GOT3 (cell line): ENCODE measurements around the gene EEF1B2.
"Not testable (repeated sequence)": the region's sequence is repeated elsewhere in the genome, so short reads cannot be mapped to it uniquely, and the experiment has no call there.

Experiments
- DNase-seq: peaks from one replicate; lab custom pipeline; 2025; ENCODE audit warnings: mixed read lengths; lab: John Stamatoyannopoulos, UW

The EEF1B2 gene

DNA sequence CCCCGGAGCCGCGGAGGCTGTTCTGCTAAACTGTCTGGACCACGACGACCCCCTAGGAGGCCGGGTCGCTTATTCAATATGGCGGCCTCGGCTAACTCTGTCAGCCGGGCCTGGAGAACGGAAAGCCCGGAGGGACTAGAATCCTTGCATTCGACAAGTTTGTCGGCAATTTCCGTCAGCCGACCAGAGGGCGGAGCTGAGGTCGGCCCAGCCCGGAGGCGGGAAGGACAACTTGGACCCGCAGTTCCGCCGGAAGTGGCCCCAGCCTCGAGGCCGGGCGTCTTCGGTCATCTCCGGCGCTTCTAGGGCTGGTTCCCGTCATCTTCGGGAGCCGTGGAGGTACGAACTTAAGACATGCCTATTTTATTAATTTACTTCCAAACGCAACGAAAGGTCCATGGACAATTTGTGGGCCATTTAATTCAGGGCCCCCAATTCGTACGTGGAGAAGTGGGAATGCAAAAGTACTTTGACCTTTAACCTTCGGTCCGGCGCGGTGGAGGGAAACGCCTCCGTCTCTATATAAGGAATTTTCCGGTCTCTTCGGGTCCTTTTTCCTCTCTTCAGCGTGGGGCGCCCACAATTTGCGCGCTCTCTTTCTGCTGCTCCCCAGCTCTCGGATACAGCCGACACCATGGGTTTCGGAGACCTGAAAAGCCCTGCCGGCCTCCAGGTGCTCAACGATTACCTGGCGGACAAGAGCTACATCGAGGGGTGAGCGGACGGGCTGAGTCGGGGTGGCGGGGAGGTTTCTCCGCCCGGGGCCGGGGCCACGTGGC, at the start of gene EEF1B2, which contains the start of gene NDUFS1:
Gene EEF1B2, plus strand, starts transcription at position 550 of the 779 bp plus-strand sequence. Its CDS starts 85 bp downstream, at position 635.
Gene NDUFS1, minus strand, starts transcription at position 99 of the 779 bp plus-strand sequence. CDS start 5,766 bp downstream, outside the sequence.
- peak; percentile 87 for DNase-seq

DNA sequence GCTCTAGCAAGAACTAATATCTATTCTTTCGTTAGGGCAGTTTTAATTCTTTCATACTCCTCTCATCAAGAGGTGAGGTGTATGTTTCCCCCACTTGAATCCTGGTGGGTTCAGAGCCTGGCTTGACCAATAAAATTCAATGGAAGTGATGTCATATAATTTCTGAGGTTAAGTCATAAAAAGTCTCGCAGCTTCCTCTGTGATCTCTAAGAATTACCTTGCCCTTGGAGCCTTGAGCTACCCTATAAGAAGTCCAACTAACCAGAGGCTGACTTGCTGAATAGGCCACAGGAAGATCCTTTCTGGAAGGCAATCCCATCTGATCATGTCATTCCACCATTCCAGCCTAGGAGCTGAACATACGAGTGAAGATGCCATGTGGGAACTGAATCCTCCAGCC, 47.6 kb upstream of the EEF1B2 start:
- no peak for DNase-seq

DNA sequence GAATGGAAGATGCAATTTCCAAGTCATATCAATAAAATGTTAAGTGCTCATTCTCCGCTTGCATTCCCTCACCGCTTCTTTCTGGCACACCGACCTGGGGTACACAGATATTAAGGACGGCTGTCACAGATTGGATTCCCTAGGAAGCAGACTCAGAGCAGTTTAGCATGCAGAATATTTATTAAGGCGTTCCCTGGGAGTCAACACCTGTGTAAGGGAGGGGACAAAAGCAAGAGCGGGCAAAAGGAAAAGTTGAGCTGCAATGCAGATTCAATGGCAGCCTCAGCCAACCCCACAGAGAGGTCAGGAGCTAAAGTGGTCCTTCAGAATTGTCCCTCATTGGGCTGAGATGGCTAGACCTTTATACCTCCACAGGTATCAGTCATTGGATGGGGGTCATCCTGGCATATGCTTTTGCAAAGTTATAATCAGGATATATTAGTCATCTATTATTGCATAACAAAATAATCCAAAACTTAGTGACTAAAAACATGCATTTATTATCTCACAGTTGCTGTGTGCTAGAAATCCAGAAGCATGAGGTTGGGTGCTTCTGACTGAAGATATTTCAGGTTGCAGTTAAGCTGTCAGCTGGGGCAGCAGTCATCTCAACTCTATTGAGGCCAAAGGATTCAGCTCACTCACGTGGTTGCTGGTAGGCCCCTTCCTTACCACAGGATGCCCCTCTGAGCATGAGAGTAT, 46.7 kb upstream of the EEF1B2 start:
- DNase-seq: no peak

GRCh38 chr2:206115026-206115578, 44.6 kb upstream of the EEF1B2 start:
- DNase-seq: no peak

DNA sequence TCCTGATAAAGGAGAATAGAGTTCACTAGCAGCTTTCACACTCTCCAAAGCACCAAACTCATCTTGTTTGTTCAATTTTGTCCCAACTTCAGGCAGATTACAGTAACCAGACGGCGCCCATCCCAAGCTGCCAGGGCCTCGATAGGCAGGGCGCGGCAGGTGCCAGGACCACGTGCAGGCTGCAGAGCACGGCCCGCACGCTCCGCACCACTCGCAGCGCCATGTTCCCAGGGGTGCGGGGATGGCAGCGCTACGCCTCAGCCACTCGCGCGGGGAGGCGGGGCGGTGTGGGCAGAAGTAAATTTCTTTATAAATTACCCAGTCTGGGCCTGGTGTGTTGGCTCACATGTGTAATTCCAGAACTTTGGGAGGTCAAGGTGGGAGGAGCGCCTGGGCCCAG, 43.4 kb upstream of the EEF1B2 start:
- no peak for DNase-seq

DNA sequence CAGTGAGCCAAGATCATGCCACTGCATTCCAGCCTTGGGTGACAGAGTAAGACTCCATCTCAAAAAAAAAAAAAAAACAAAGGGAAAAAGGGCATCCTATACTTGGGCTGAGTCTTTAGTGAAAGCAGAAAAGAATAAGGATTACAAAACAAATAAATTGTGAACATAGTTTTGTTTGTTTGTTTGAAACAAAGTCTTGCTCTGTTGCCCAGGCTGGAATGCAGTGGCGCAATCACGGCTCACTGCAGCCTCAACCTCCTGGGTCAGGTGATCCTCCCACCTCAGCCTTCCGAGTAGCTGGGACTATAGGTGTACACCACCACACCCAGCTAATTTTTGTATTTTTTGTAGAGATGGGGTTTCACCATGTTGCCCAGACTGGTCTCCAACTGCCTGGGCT, 37.1 kb upstream of the EEF1B2 start:
- not testable (repeated sequence) for DNase-seq

GRCh38 chr2:206125901-206126300, 33.8 kb upstream of the EEF1B2 start:
- DNase-seq: no peak

DNA sequence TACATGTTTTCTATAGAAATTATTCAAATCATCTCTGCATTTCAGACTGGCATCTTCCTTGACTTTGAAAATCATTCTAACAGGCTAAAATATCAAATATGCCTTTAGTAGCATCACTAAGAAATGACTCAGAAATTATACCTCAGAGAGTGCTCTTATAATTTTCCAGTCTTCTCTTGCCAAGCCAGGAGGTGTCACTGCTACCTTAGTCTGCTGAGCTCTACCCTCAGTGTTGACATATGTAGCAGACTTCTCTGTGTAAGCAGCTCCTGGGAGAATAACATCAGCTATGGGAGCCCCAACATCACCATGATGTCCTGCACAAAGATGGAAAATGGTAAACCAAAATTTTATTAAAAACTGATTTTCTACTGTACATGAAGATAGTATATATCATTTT, 32.0 kb upstream of the EEF1B2 start:
- no peak for DNase-seq

GRCh38 chr2:206143451-206143850, 16.2 kb upstream of the EEF1B2 start:
- DNase-seq: no peak

GRCh38 chr2:206144383-206144782, 15.3 kb upstream of the EEF1B2 start:
- DNase-seq: no peak

GRCh38 chr2:206145665-206146064, 14.0 kb upstream of the EEF1B2 start:
- DNase-seq: no peak

- no peak for DNase-seq
These were observed 10.4 kb upstream of the EEF1B2 start for GRCh38 chr2:206149330-206149729.

DNA sequence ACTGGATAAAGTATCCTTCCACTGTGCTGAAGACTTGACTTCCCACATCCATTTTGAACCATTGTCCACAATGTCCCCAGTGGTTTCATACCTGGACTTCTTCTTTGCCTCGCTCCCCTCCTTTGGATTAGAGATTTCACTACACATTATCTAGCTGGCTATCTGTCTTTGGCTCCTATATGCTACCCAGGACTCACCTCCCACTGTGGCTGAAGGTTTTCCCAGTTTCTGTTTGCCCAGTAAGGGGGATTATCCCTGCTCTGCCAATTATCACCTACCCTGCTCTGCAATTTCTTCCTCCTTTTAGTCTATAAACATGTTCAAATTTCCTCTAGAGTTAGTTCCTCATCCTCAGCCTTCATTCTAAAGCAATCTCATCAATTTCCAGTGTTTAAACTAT, 9.5 kb upstream of the EEF1B2 start:
- no peak for DNase-seq

- no peak for DNase-seq
These were observed 9.1 kb upstream of the EEF1B2 start for GRCh38 chr2:206150631-206151030.

- no peak for DNase-seq
These were observed 5.5 kb upstream of the EEF1B2 start for GRCh38 chr2:206154197-206154596.

DNA sequence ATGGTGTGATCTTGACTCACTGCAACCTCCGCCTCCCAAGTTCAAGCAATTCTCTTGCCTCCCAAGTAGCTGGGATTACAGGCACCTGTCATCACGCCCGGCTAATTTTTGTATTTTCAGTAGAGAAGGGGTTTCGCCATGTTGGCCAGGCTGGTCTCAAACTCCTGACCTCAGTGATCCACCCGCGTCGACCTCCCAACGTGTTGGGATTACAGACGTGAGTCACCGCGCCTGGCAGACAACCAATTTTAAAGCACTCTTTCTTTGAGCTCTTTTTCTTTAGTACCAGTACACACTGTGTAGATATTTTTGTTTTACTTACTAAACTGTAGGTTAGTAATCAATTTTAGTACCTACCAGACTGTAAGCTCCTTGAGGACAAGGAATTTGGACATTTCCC, 2.7 kb upstream of the EEF1B2 start:
- not testable (repeated sequence) for DNase-seq

DNA sequence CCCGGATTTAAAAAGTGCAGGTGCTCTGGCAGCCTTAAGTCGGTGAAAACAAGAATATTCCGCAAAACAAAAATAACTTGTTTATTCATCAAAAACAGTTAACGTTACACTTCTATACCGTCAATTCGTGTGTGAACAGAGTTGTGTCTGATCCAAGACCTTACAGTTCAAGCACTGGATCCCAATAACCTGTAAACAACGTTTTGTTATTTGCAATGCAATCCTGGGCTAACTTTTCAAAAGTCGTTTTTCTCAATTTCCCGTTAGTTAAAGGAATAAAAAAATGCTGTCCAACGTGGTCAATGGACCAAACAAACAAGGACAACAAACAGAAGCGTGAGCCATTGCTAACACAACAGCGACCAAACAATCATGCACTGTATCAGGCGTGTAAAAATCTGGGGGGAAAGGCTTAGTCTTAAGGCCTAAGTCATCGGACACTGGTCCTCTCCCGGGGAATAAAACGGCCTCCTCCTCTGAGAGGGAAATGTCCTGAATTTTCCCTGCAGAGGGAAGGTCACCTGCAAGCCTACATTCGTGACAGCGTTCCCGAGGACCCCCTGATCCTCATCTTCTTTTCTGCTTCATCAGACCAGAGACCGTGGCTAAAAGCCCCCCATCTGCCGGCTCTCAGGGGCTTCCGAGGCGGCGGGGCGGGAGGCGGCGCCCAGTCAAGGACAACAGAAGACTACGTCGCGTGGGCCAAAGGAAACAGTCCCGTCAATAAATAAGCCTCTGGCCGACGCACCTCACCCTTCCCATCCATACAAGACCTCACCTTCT, 941 bp upstream of the EEF1B2 start:
- DNase-seq: no peak

DNA sequence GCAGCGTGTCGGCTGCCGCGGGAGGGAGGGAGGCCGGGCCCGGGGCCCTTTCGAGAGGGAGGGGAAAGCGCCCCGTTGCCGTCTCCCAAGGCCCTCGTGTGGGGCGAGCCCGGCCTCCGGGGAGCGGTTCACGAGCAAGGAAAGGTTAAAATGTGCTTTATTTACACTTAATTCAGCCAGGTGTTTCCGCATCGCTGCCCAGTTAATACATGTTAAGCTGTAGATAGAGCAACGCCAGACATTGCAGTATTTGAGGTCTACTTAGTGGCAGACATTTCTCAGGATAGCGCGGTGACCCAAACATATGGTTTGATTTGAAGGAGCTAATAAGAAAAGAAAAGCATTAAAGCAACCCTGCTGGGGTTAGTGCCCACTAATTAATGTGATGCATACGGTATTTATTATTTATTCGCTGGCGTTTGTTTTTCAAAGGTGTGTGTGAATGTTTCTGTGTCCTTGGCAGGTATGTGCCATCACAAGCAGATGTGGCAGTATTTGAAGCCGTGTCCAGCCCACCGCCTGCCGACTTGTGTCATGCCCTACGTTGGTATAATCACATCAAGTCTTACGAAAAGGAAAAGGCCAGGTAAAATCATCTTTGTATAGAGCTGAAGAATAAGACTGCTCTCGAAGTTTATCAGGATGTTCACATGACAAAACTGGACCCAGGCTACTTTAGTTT, 571 bp downstream of the EEF1B2 start:
- no peak for DNase-seq

DNA sequence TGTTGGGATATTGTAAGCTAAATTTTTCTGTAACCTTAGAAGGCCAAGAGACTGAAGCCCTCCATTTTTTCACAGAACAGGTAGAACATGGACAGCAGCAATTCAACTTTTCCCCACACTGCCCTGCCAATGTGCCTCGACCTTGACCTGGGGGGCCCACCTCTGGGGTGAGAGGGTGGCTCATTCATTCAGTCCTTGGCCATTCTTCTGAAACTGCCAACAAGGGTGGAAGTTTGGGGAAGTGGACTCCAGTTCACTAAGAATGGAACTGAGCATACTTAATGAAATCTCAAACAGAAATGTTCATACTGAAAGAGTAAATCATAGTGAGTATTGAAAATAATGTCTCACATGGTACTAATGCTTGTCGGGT, 1.1 kb downstream of the EEF1B2 start:
- no peak for DNase-seq

GRCh38 chr2:206162401-206162800, 2.7 kb downstream of the EEF1B2 start:
- not testable (repeated sequence) for DNase-seq

GRCh38 chr2:206163251-206163880, 3.7 kb downstream of the EEF1B2 start:
- DNase-seq: no peak
